HG02870 (cell line): Measurements from ENCODE around the gene TRANK1.
"Not testable (repeated sequence)": the region's sequence is repeated elsewhere in the genome, so short reads cannot be mapped to it uniquely, and the experiment has no call there.

ENCODE experiments used
- ATAC-seq: cut with Tn5 transposase; IDR thresholded peaks from one replicate; pipeline ENCODE4 v1.9.1; 2021; ENCODE audit warnings: mild to moderate bottlenecking, moderate library complexity; ENCODE audit not compliant: unreplicated experiment

The TRANK1 gene

DNA sequence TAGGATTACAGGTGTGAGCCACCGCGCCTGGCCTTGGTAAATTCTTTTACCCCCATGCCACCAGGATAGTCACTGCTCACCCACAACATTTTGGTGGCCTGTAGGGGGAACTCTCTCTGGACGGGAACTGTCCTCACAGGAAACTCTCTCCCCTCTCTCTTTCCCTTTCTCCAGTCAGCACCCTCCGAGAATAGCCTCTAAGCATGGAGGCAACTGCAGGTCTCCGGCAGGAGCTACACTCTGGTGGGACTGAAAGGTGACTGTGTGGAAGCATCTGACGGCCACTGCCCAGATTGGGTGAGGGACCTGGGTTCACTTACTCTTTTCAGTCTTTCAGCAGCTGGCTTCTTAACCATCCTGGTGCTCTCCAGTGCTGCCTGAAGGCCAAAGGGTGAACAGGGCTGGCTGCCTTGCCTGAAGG, 21.3 kb downstream of the TRANK1 start:
- ATAC-seq: no peak

- ATAC-seq: no peak
Observed at GRCh38 chr3:36920884-36921567, 23.8 kb downstream of the TRANK1 start.

DNA sequence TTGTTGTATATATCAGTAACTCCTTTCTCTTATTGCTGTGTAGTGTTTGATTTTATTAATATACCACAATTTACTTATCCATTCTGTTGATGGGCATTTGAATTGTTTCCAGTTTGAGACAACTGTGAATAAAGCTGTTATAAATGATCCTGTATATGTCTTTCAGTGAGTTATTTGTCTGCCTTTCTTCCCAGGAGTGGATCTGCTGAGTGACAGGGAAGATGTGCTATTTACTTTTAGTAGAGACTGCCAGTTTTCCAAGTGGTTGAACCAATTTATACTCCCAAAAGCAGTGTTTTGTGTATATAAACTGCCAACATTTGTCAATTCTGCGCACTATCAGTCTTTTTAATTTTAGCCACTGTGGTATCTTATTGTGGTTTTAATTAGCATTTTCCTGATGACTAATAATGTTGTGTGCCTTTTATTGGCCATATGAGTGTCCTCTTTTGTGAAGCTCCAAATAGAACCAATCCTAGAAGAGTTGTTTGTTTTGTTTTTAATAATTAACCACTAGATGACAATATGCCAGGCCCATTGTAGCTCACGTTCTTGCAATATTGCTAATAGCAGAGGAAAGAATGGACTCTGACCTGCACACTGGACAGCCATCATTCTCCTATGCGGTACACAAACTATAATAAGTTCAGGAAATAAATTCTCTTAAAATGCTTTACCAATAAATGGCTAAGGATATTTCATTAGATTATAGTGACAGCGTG, 25.3 kb downstream of the TRANK1 start:
- ATAC-seq: no peak

DNA sequence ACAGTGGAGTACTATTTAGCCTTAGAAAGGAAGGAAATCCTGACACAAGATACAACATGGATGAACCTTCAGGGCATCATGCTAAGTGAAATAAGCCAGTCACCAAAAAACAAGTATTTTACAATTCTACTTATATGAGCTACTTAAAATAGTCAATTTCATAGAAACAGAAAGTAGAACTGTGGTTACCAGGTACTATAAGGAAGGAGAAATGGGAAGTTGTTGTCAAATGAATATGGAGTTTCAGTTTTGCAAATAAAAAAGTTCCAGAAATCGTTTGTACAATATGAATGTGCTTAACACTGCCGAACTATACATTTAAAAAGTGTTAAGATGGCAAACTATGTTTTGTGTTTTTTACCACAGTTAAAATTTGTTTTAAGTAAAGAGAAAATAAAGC, 26.8 kb downstream of the TRANK1 start:
- ATAC-seq: peak; percentile 94

DNA sequence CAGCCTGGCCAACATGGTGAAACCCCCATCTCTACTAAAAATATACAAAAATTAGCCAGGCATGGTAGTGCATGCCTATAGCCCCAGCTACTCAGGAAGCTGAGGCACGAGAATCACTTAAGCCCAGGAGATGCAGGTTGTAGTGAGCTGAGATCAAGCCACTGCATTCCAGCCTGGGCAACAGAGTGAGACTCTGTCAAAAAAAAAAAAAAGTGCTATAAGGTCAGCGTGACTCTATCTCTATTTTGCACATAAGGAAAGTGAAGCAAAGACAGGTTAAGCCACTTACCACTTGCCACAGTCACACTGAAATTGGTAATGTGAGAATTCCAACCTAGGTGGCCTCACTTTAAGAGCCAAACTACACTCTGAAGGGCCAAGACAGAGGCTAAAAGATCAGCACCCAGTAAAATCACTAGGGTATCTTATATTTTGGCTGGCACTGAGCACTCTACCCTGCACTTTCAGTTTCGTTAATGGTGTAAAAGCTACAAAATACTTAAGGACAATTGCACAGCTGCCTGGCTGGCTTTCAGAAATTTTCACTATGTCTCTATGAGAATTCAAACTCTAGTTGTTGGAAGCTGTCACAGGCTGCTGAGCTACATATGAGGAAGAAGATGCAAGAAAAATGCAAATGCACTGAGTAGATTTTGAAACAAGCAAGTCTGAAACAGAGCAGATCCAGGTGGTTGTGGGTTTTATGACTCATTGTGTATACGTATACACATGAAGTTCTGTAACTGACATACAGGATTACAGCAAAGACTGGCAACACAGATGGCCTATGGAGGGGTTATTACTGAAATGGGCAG, 32.7 kb downstream of the TRANK1 start:
- peak; percentile 98 for ATAC-seq

- ATAC-seq: no peak
Observed at GRCh38 chr3:36909666-36910065, 35.2 kb downstream of the TRANK1 start.

DNA sequence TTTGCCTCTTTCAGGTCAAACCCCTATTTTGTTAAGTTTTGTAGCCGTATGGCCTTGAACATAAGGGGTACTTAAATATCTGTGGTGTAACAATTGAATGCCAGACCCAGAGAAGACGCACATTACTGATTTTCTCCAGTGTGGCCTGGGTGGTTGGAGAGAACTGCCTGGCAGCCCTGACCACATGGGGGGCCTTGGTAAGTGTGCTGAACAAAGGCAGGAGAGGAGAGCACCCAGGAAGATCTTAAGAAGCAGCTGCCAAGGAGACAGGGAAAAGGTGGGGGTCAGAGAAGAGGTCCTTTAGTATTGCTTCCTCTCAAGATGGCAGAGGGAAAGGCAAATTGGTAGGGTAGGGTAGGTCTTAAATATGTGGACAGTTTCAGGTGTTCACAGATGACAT, 35.7 kb downstream of the TRANK1 start:
- ATAC-seq: no peak

DNA sequence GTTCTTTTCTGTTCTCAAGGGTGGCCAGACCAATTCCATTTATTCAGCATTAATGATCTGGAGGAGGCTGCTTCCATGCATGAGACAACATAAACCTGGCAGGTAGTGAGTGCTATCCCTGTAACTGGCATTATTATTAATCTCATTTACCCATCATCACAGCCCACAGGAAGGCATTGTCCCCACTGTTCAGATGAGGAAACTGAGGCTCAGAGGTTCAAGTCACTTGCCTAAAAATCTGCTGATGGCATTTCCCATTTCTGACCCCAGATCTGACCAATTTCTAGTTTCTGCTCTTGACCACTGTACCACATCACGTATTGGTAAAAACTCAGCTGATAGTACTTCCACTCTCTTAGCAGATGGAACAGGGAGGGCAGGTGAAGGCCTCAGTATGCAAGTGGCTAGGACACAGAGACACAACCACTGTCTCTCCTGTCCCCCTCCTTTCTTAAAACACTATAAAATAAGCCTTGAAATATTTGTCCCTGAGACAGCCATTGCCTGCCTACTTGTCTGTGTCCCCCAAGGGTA, 36.1 kb downstream of the TRANK1 start:
- ATAC-seq: no peak

DNA sequence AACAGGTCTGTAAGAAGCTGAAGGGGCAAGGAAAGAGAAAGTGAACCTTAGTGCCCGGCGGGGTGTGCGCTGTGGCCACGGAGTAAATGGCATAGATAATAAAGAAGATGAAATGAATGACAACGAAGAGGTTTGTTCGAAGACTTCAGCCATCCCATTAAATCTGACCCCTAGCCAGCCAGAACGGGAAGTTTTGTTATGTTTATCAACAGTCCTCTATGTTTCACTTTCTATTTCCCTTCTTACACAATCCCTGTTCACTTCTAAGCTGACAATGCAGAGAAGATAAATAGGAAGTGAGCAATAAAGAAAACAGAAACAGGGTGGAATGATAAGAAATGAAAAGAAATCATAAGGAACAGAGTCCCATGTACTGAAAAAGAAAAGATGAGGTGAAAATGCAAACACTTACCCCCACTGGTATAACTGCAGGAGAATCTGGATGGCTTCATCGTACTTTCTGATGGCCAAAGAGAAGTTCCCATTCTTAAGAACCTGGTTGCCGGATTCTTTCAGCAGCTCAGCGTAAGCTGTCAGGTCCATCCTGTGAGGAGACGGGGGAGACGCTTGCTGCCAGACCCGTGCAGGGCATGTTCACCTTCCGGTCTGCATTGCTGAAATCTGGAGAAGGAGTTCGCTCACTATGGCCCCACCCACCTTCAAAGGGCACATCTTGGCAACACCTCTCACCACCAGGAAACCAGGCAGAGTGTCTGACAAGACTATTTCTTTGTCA, 36.8 kb downstream of the TRANK1 start:
- no peak for ATAC-seq

GRCh38 chr3:36906504-36907149, 38.2 kb downstream of the TRANK1 start:
- ATAC-seq: no peak

DNA sequence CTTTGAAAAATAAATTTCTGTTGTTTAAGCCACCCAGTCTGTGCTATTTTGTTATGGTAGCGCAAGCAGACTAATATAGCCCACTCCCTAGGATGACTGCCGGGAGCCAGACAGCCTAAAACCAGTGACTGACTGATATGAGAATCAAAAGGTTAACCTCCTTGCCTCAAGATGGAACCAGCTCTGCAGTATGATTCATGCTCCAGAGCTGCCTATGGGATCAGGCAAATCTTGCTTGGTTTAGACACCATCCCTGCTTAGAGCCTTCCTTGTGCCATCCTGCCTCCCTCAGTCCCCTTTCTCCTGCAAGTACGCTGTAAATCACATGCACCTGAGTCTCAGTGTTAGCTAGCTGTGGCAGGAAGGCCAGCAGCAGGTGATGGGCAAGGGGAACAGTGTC, 39.3 kb downstream of the TRANK1 start:
- ATAC-seq: no peak

DNA sequence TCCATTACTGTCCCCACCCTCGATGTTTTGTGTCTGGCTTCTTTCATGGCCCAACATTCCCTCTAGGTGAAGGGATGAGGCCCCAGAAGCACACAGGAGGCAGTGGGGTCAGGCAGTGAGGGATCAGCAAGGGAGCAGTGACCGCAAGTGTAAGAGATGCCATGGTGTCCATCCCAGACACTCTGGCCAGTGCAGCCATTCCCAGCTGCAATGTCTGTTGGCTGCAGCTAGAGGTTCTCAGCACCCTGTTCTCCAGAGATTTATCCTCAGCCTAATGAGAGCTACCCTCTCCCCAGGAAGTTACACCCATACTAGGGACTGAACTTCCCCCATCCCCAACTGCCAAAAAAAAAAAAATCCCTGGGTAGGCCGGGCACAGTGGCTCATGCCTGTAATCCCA, 40.2 kb downstream of the TRANK1 start:
- no peak for ATAC-seq

GRCh38 chr3:36904065-36904464, 40.8 kb downstream of the TRANK1 start:
- ATAC-seq: not testable (repeated sequence)

- ATAC-seq: no peak
Observed at GRCh38 chr3:36903119-36903882, 41.6 kb downstream of the TRANK1 start.

DNA sequence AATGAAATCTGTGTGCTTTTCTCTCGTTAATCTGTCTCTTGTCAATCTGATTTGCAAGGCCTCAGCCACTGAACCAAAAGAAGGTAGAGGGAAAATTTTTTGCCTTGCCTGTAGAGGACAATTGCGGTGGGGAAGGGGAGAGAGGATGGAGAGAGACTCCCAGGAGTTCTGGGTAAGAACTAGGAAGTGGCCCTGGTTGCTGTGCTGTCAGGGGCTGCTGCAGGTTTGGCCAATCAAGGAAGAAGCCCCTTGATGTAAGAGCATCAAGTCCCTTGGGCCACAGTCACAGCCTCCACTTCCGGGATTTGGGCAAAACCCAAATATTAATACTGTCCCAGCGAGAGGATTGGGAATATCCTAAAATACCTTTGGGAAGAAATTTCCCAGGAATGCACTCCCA, 43.3 kb downstream of the TRANK1 start:
- ATAC-seq: no peak

DNA sequence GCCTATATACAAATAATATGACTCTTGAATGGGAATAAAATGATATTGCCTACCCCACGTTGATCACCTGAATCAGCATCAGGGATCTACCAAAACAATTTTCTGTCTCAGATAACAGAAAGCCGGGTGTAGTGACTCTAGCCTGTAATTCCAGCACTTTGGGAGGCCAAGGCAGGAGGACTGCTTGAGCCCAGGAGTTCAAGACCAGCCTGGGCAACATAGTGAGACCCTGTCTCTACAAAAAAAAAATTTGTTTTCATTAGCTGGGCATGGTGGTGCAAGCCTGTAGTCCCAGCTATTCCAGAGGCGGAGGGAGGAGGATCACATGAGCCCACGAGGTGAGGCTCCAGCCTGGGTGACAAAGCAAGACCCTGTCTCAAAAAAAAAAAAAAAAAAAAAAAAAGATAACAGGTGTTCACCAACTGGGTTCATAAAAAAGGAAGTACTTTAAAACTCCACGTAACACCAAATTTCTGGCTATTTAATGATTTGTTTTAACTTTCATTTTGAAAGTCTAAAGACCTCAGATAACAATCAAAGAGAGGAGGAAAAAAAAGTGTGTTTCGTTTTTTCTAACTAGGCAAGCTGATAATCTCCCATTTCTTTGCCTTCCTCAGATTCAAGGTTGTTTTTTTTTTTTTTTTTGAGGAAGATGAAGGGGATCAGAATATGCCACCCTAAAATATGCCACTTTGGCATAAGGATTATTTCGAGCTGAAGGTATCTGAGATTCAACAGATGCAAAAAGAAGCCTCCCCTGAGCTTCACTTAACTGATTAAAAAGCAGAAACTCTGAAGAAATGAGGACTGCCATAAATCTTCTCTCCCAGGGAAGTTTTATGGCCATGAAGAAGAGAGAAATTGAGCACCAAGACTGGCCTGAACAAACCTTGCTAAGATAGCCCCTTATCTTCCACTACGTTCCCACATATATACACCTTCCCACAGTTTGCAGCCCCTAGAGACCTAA, 44.1 kb downstream of the TRANK1 start:
- ATAC-seq: no peak

DNA sequence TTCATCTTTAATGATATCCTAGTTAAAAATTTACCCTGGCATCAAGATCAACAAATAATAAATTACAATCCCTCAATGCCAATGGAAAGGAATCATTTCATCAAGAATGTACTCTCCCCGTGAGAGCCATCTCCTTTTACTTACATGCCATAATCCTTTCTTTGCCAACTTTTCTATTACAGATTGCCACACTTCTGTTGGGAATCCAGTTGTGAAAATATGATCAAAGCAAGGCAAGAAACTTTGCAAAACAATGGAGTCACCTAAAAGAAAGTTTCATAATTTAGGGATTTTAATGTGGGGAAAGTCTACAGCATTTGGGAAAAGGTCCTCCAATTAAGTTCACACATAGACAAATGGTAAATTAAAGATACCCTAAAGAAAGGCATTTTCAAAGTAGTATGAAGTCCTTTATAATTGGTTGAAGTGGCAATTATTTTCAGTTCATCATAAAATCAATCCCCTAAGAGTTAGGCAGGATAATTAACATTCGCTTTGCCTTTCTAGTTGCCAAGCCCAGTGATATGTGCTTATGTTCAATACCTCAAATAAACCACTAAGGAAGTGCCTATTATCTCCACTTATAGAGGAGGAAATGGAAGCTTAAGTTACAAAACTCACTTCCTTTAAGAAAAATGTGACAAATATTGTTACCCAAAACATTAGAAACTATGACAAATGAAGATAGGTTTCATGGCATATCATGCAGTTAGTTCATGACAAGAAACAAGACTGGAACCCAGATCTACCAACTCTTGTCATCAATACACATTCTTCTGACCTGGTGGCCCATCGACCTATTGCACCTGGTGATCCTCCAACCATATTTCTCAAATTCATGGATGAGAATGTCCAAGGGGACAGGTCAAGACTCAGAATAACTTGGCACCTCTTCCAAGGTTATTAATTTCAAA, 49.1 kb downstream of the TRANK1 start:
- ATAC-seq: no peak
